Testis (tissue), 3 donors: ENCODE data around the gene BACH2. TPM values are rescaled to one million over a fixed set of nuclear protein-coding genes. Genes with fewer than 3 reads are reported as not detected.

Source experiments
- DNase-seq: peaks from one replicate; pipeline ENCODE4 v3.0.0-alpha.2; 2019
- H3K27ac ChIP-seq, 2 donors: fragments of 200-600 bp; sonication (generic); one replicate each; pipeline ENCODE4 v1.5.1; 2019
- H3K27me3 ChIP-seq: fragments of 200-600 bp; sonication (generic); one replicate; pipeline ENCODE4 v1.5.1; 2019
- H3K36me3 ChIP-seq: fragments of 200-600 bp; sonication (generic); one replicate; pipeline ENCODE4 v1.5.1; 2017; ENCODE audit warnings: low read depth; ENCODE audit errors: missing control alignments
- H3K4me1 ChIP-seq: fragments of 200-600 bp; sonication (generic); one replicate; pipeline ENCODE4 v1.5.1; 2019
- H3K4me3 ChIP-seq, 2 donors: fragments of 200-600 bp; sonication (generic); one replicate each; pipeline ENCODE4 v1.5.1; 2017 to 2019
- H3K9me3 ChIP-seq: fragments of 200-600 bp; sonication (generic); one replicate; pipeline ENCODE4 v1.5.1; 2017
- CTCF ChIP-seq, 3 experiments: fragments of 450-650 bp in 2 of 3; fragments of 200-600 bp in 1 of 3; sonication (generic) in 1 of 3; IDR thresholded peaks; one replicate each; pipeline ENCODE4 v1.5.1; 2016 to 2019; ENCODE audit warnings: antibody characterized with exemption in 3 of 3, mild to moderate bottlenecking in 2 of 3, moderate library complexity in 1 of 3
- POLR2A ChIP-seq: fragments of 450-650 bp; IDR thresholded peaks from one replicate; pipeline ENCODE4 v1.6.1; 2017; ENCODE audit warnings: antibody characterized with exemption, mild to moderate bottlenecking, moderate library complexity
- WGBS, 2 donors: methylation state at CpG; one replicate each; pipeline ENCODE4 v1.1.5; 2018; 5-methylcytosine and 5-hydroxymethylcytosine counted together
- intact Hi-C: fragments of 100-400 bp; cut with DNase I; formaldehyde crosslinking; loops from one replicate; pipeline ENCODE4 v1.15.1; 2023; ENCODE audit warnings: low total_unique reads
- polyA plus RNA-seq: library from polyadenylated mRNA; stranded (reverse); fragments of 350-450 nt; fragmentation: Illumina TruSeq; extraction: RNeasy Lipid Tissue Mini Kit (QIAGEN cat#74804); gene quantifications from one replicate; pipeline ENCODE4 v1.2.3, GENCODE V29; 2014; ENCODE audit warnings: low read depth, low replicate concordance; ENCODE audit not compliant: insufficient read depth
- total RNA-seq, 2 donors: library from RNA; depleted of rRNA; stranded (reverse); fragments of >200 nt; gene quantifications; one replicate each; pipeline ENCODE4 v1.2.3, GENCODE V29; 2016

Gene BACH2
- total and polyA plus RNA-seq, 3 donors from 2014 or later: 5.0 to 8.3 (median 6.5) TPM

DNA sequence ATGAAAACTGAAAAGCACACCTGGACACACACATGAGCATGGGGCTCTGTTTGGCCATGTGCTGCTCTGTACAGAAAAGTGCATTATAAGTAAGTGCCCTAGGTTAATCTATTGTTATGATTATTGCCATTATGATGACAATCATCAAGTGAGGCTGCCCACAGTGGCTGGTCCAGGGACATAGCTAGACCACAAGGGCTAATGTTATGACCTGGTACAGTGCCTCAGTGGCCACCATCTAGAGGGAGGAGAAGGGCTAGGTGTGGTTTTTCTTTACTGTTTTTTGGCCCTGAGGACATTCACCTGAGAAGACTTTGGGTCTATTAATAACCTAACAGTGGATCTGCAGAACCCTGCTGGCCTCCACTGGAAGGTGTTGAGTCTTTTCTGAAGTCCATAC, 316.3 kb downstream of the BACH2 start:
- intact Hi-C loops: no loop called here
- TF ChIP-seq CTCF (IDR thresholded peaks at IDR 0.05): no peak
- no peak for TF ChIP-seq POLR2A

GRCh38 chr6:89979481-89980119, 317.0 kb downstream of the BACH2 start:
- TF ChIP-seq CTCF (IDR thresholded peaks at IDR 0.05) (no peak), POLR2A (no peak)
- no peaks in the 10 kb centered on the region for H3K27me3 ChIP-seq
- H3K4me1 ChIP-seq: no peaks in the 10 kb centered on the region
- intact Hi-C loops: no loop called here
- no peak overlapping the region for H3K27ac ChIP-seq
- DNase-seq: no peak
- H3K4me3 ChIP-seq: no peak overlapping the region
- WGBS, 2 donors: 73 to 91% methylated on average over 6 of the region's 6 CpGs
- H3K9me3 ChIP-seq: no peaks in the 10 kb centered on the region
- no peaks in the 10 kb centered on the region for H3K36me3 ChIP-seq

More for the DNA sequence above, 316.3 kb downstream of the BACH2 start:
- Histone ChIP-seq H3K27ac (no peak overlapping the region), H3K27me3 (no peaks in the 10 kb centered on the region), H3K4me3 (no peak overlapping the region), H3K4me1 (no peaks in the 10 kb centered on the region), H3K9me3 (no peaks in the 10 kb centered on the region), H3K36me3 (no peaks in the 10 kb centered on the region)
- no peak for DNase-seq

- Histone ChIP-seq H3K36me3 (no peaks in the 10 kb centered on the region), H3K27ac (no peak overlapping the region), H3K4me1 (no peaks in the 10 kb centered on the region), H3K4me3 (no peak overlapping the region), H3K27me3 (no peaks in the 10 kb centered on the region), H3K9me3 (no peaks in the 10 kb centered on the region)
- intact Hi-C loops: no loop called here
- WGBS, 2 donors: 57 to 65% methylated on average over 5 of the region's 5 CpGs
- TF ChIP-seq POLR2A (no peak), CTCF (IDR thresholded peaks at IDR 0.05) (no peak)
- no peak for DNase-seq
Measured at GRCh38 chr6:89978749-89979145, 317.9 kb downstream of the BACH2 start.

DNA sequence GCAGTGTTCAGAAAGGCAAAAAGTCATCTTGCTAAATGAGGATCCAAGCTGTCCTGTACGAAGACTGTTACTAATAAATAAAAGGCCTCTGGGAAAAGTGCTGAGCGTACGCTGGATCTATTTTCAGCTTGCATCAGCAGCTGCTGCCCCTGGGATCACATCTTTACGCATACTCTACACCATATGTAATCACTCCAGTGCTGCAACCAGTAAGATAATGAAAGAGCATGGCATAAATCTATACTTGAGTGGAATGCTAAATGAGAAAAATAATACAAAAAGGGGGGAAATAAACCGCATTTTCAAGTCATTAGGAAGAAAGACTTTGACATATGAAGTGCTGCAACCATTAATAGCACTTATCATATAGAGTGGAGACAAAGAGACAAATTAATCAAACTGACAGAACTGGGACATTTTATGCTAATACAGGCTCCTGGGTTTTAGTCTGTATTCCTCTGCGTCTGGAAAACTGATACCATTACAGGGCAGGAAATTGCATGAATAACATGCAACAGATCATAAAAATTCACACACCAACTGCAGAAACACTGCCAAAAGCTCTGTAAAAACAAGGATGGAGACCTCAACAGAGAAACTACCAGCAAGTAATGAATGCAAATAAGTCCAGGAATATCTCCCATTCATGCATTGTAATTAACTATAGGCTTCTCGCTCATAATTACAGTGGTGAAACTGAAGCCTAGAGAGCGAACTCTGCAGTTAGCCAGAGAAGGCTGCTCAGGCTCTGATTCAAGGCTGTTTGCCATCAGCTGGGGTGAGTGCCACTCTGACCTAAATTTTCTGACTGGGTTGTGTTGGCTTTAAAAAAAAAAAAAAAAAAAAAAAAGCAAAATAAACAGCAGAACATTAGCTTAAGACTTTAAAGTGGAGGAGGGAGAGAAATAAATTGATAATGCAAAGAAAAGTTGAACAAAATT, 318.6 kb downstream of the BACH2 start:
- no peak for DNase-seq
- H3K27ac ChIP-seq: no peak overlapping the region
- H3K27me3 ChIP-seq: no peaks in the 10 kb centered on the region
- H3K36me3 ChIP-seq: no peaks in the 10 kb centered on the region
- H3K4me3 ChIP-seq: no peak overlapping the region
- H3K4me1 ChIP-seq: no peaks in the 10 kb centered on the region
- intact Hi-C loops: no loop called here
- 55 to 63% methylated on average over 8 of the region's 8 CpGs for WGBS, 2 donors
- H3K9me3 ChIP-seq: no peaks in the 10 kb centered on the region
- TF ChIP-seq POLR2A: no peak
- TF ChIP-seq CTCF (IDR thresholded peaks at IDR 0.05): no peak
